Stimulated activated CD8-positive, alpha-beta memory T cell treated with anti-CD3 and anti-CD28 coated beads, Interleukin-4, amount 100 ng/mL, for 24 hours (primary cell): ENCODE data around the gene RIMS4.
A peak's percentile ranks its signal among the peaks of the same experiment; 100 is the strongest.

ENCODE experiments used
- DNase-seq: peaks from one replicate; pipeline ENCODE4 v3.0.0-alpha.2; 2020; ENCODE audit warnings: low read depth

RIMS4 gene

DNA sequence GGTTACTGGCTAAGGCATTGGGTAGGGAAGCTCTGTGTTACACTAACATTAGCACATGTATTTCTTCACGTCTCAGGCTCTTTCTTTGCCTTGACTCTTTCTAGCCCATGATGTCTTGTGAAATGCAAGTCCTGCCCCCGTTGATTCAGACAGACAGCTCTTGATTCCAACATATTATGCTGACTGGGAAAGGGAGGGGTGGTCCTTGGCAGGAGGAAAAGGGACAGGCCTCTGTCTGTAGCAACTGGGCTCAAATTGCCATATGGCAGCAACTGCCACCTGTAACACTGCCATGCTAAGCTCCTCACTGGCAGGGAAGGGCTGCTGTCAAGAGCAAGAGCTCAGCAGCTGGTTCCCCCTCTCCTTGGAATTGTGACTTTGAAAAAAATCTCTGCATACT is 70.4 kb downstream of the RIMS4 start:
- DNase-seq, result no peak

DNA sequence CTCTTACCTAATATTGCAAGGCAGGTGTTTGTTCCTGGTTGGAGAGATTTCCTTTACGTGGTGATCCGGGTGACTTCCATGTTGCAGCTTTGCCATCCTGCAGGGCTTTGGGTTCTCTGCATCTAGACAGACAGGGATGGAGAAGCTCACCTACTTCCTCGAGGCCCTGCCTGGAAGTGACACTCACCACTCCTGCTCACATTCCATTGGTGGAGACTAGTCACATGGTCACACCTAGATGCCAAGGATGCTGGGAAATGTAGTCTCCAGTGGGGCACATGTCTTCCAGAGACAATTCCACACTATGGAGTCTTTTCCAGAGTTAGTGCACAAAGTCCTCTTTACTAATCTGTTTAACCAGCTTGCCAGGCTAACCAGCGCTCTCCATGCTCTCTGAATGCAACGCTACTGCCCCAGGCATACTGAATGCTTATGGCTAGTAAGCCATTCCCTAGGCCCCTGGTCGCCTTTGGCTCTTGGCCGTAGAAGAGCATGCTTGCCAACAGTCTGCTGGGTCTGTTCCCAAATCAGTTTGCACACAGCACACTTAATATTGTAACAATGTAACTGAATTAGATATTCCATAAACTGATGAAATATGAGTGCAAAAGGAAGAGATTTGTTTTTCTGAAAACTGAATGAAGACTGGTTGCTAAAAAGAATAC is 71.4 kb downstream of the RIMS4 start:
- peak; percentile 8 for DNase-seq

DNA sequence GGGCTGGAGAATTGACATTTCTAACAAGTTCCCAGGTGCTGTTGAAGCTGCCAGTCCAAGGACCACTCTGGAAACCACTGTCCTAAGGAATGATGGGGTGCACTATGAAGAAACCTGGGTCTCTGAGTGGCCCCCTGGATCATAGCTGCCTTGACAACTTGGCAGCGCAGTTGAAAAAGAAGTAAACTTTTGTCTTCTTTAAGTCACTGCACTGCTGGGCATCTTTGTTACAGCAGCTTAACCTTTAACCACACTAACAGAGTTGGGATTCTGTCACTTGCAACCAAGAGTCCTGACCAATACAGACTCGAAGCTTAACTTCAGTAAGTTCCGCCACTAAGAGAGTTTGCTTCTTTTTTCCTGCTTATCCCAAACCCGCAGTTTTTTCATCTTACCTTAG is 73.2 kb downstream of the RIMS4 start:
- no peak for DNase-seq

DNA sequence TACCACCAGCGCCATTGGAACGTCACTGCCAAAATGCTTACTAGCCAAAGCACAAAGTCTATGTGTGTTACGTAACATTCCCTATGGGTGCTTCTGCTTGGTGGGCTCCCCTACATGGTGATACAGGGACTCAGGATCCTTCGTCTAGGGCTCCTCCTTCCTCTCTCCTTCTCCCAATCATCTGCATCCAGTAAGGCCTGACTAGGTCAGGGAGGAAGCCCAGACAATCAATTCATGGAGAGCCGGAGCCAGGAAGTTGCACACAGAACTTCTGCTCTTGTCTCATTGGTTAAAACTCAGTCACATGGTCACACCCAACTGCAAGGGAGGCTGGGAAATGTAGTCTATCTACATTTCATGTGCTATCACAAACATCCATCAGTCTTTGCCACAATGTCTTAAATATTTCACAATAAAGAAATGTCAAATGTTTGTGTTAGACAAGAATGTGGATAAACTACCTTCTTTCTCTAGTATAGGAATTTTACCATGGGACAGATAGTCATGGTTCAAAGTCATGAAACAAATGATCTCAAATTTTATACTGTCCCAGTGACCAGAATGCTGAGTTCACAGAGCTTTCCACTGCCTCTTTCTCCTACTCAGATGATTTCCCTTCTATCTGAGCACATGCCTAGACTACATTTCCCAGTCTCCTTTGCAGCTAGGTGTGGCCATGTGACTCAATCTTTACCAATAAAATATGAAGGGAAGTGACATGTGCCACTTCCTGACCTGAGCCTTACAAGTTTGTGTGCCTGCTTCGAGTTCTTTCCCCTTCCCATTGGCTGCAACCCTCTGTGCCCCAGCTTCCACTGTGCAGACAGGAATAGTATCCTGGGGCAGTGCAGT is 74.0 kb downstream of the RIMS4 start:
- peak; percentile 2 for DNase-seq

DNA sequence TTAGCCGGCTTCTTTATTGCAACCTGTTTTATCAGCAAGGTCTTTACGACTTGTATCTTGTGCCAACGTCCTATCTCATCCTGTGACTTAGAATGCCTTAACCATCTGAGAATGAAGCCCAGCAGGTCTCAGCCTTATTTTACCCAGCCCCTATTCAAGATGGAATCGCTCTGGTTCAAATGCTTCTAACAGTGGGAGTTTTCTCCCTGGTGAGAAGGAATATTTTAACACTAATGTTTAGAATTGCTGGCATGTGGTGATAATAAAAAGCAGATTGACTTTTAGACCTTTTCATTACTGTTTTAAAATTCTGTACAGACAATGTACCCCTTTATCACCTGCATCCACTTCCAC is 74.6 kb downstream of the RIMS4 start:
- DNase-seq, result no peak

DNA sequence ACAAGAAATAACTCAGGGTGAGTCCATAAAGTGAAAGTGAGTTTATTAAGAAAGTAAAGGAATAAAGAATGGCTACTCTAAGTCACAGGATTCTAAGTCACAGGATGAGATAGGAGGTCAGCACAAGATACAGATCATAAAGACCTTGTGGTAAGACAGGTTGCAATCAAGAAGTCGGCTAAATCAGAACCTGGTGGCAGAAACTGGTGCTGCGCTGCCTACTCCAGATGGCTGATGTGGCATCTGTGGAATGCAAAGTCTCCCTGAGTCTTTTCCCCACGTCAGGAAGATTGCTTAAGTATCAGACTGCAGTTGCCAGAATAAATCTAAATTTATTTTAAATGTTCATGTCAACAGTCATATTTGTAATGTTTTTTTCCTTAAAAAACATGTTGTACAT is 75.4 kb downstream of the RIMS4 start:
- no peak for DNase-seq

DNA sequence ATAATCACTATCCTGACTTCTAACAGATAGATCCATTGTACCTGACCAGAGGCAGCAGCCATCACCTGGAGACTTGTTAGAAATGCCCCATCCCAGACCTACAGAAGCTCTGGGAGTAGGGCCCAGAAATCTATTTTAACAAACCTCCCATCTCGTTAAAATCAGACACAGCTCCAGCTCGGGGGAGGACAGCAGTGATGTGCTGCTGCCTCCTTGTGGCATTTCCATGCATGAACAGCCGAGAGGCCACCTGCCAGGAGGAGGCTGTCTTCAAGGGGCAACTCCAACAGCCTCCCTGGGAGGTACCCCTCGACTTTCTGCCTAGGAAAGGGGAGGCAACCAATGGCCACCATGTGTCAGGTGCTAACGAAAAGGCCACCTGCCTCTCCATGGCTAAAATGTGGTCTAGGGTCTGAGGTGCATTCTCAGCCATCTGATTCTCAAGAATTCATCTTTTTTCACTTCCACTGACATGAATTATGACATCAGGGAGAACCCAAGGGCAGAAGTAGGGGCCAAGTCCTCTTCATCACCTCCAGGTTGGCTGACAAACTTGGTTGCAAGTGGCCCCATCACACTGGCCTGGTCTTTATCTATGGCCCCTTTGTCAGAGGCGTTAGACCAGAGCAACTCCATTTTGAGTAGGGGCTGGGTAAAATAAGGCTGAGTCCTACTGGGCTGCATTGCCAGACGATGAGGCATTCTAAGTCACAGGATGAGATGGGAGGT is 76.8 kb downstream of the RIMS4 start:
- peak; percentile 28 for DNase-seq

DNA sequence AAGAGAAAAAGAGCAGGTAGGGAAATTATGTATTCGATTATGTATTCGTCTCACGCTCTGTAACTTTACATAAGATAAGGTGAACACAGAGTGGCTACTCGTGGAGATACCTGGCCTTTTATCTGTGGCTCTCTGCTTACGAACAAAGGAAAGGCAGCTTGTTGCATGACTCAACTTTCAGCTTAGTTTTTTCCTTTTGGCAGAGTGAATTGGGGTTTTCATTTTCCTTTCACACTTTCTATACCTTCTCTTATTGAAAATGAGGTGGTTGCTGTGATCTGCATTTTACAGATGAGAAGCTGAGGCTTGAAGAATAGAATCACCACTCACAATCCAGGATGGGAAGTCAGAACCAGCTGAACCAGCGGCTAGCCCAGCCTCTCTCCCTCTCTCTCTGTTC is 78.0 kb downstream of the RIMS4 start:
- DNase-seq, result no peak

DNA sequence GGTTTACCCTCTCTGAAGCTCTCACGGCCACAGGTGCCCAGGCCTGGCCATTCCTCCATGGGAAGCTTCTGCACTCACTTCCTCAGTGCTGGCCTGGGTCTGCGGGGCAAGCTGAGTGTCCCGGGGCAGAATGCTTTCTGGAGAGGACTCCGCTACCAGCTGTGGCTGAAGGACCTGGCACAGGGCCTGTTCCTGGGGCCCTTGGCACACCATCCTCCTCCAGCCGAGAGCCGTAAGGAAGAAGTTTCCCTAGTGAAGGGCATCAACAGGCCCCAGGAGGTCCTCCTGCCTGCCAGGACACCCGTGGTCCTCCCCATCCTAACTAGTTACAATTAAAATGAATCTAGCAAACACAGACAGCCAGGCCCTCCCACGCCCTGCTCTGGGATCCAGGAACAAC is 78.7 kb downstream of the RIMS4 start:
- DNase-seq, result no peak

DNA sequence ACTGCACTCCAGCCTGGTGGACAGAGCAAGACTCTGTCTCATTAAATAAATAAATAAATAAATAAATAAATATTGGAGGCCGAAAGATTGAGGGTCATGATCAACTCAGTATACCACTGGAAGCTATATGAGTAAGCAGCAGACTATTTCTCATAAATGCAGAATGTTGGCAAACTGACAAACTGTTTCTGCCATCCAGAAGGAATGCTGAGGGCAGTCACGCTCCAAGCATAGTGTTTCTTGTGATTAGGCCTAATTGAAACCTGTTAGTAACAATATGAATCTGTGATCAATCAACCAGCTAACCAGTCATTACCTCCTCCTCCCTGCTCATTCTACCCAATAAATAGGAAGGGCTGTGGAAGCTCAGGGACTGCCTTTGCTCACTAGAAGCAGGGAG is 79.9 kb downstream of the RIMS4 start:
- no peak for DNase-seq

DNA sequence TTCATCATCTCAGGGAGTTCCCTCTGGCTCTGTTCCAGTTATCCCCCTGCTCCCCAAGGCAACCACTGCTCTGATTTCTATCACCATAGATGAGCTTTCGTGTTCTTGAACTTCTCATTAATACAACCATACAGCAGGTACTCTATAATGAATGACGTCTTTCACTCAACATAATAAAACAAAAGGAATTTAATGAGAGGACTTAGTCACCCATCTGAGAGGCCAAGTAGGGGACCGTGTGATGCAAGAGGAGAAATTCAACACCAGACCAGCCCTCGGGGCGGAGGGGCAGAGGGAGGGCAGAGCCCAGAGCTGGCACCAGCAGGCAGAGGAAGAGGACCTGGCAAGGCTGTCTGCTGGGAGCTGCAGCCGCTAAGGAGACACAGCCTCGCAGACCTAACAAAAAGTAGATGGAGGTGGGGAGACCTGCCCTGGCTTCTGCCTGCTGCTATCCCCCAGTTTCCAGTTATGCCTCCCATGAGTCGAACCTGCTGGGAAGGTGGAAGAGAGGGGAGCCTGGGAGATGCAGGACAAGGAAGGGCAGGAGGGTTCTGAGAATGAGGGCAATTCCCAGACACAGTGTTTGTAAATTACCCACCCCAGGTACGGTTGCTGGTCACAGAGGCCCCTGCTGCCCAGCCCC is 81.4 kb downstream of the RIMS4 start:
- no peak for DNase-seq

DNA sequence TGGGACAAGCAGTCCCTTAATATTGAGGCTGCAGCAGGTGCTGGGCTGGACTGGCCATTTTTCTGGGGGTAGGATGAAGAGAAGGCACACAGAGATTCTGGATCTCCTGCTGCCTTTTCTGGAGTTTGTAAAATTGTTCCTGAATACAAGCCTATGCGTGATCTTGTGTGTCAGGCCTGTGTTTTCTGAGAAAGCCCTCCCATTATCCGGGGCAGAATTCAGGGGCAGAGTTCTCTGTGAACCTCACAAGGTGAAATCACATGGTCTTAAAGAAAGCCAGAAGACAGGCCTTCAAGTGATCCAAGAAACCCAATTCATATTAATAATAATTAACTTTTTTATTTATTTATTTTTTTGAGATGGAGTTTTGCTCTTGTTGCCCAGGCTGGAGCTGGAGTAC is 82.7 kb downstream of the RIMS4 start:
- DNase-seq, result no peak

DNA sequence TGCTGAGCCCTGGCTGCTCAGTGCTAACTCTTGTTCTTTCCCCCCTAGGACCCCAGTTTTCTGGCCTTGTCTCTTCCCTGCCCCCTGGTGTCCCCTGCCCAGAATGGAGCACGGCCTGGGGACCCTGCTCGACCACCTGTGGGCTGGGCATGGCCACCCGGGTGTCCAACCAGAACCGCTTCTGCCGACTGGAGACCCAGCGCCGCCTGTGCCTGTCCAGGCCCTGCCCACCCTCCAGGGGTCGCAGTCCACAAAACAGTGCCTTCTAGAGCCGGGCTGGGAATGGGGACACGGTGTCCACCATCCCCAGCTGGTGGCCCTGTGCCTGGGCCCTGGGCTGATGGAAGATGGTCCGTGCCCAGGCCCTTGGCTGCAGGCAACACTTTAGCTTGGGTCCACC is 83.3 kb downstream of the RIMS4 start:
- DNase-seq, result no peak

DNA sequence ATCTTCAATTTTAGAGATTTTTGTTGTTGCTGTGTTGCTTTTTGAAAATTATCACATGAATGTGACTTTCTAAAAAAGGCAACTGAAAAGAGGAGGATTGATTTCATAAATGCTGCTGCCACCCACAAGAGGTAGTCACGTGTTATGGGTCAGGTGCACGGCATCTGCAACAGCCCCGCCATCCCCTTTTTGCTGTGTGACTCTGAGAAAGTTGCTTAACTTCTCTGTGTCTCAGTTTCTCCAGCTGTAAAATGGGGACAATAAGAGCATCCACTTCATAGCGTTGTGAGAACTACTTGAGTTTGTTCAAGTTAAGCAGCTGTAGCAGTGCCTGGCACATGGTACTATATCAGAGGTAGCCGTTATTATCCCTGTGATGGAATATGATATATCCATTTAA is 84.5 kb downstream of the RIMS4 start:
- no peak for DNase-seq

DNA sequence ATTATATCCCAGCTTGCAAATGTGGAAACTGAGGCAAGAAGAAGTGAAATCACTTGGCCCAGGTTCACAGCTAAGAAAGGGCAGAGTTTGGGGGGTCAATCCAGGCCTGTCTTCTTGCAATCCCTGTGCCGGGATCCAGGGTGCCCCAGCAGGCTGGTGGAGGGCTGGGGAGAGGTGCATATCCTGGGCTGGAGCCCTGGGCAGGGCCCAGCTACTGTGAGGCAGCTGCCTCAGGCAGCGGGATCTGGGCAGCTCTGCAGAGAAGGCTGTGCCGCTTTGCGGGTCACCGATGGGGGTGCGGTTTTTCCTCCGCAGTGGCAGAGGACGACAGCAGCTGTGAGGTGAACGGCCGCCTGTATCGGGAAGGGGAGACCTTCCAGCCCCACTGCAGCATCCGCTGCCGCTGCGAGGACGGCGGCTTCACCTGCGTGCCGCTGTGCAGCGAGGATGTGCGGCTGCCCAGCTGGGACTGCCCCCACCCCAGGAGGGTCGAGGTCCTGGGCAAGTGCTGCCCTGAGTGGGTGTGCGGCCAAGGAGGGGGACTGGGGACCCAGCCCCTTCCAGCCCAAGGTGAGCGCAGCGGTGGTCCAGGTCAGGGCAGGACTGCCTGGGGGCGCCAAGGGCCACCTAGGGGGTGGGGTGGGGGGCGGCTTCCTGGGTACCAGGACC is 85.8 kb downstream of the RIMS4 start:
- DNase-seq, result no peak

DNA sequence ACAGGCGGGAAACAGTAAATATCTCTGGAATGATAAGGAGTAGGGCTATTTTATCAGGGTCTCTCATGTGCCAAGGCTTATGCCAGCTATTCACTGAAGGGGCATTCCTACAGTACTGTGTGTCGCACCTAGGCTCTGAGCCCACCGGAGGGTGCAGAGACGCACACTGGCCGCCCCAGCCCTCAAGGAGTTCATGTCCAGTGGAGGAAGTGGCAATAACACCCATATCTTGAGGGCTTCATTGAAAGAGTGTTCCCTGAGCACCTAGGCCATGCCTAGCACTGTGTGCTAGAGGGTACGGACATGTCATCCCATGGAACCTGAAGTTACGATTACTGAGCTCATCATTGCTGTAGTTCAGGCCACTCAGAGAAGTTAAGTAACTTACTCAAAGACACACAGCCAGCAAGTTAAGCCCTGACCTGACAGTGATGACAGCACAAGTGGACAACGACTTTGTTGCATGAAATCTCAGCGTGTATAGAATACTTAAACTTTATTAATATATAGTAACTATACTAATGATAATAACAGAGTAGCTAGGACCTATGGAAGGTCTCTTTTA is 86.5 kb downstream of the RIMS4 start:
- DNase-seq, result no peak

DNA sequence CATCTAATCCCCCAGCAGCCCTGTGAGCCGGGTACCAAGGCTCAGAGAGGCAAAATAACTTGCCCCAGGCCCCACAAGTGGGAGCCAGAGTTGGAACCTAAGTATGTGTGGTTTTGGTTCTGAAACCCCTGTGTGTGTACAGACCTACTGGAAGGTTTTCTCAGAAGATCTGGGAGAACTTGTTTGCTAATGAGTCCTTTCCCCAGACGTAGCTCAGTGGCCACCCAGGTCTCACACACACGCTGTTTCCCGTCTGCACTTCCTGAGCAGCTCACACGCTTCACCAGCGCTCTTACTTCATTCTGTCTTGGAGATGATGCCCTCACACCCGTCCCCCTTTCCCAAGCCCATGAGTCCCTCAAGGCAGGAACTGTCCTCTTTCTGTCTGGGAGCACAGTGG is 87.0 kb downstream of the RIMS4 start:
- no peak for DNase-seq

DNA sequence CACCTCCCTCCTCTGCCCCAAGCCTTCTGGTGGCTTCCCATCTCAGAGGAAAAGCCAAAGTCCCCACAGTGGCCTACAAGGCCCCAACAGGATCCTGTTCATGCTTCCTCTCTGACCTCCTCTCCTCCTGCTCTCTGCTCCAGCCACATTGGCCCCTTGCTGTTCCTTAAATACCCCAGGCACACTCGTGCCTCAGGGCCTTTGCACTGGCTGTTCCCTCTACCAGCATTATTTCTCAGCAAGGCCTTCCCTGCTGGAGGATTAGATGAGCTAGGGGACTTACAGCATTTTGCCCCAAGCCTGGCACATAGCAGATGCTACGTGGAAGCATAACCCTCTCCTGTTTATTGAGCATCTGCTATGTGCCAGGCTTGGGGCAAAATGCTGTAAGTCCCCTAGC is 87.4 kb downstream of the RIMS4 start:
- DNase-seq, result no peak

DNA sequence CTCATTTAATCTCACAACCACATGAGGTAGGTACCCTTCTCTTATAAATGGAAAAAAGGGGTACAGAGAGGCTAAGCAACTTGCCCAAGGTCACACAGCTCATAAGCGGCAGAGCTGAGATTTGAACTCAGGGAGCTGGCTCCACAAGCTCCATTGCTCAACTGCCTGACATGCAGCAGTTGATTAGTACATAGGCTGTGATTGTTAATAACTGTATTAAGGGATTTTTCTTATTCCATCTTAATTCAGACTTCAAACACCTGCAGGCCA is 88.6 kb downstream of the RIMS4 start:
- no peak for DNase-seq

DNA sequence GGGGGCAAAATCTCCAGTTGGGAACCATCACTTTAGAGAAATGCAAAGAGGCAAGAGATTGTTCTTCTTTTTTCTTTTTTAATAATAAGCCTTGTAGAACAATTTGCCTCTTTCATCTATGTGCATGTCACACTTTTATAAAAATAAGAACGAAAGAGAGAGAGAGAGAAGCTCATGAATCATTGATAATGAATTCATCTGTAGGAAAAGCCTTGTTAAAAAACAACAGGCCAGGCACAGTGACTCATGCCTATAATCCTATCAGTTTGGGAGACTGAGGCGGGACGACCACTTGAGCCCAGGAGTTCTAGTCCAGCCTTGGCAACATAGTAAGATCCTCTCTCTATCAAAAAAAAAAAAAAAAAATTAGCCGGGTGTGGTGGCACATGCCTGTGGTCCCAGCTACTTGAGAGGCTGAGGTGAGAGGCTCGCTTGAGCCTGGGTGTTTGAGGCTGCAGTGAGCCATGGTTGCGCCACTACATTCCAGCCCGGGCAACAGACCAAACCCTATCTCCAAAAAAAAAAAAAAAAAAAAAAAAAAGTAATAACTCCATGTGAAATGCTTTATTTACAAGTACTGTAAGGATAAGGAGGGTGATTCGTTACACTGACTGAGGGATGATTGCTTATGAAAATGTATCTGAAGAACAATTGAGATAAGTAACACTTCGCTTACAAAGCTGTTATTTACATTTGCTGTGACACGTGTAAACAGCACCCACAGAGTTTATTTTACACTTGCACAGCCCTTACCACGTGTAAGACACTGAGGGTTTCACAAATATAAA is 89.2 kb downstream of the RIMS4 start:
- no peak for DNase-seq

DNA sequence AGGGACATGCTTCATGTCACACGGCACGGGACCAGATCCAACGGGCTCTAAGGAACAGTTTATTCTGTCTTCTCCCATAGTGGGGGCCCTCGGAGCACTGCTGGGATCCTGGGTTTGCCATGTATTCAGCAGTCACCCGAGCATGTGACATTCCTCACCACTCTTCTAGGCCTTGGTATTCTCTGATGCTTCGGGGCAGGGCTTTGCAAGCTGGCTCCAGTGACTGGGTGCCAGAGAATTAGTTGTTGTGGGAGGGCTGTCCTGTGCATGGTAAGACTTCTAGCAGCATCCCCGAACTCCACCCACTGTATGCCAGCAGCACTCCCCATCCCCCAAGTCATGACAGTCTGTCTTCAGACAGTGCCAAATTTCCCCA is 89.7 kb downstream of the RIMS4 start:
- no peak for DNase-seq
